ENCODE data around the gene AKNA. TPM values are rescaled to one million over a fixed set of nuclear protein-coding genes. Genes with fewer than 3 reads are reported as not detected.

AKNA gene
- total RNA-seq, 2 donors from 2014 or later, result 12.2 to 15.4 TPM

DNA sequence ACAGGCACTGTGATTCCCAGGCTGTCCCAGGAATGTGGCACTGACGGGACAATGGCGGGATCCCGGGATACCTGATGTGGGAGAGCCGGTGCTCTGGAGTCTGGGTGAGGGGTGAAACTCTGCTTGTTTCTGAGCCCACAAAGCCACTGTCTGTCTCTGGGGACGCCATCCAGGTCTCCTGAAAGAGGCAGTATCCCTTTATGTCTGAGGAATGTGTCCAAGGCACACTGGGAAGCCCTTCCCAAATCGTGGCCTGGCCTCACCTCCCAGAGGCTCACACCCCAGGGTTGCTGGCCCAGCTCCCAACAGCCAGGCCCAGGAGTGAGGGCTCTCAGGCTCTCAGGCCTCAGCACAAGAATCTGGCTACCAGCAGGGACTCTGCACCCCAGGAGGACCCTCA, 31.0 kb downstream of the AKNA start:
- 91 to 97% methylated on average over 5 to 6 of the region's 6 CpGs for WGBS, 2 experiments (ENCODE audit: insufficient coverage in 1 of 2, insufficient read length in 1 of 2)
- no peak overlapping the region for H3K9ac ChIP-seq (ENCODE audit: extremely low read depth, low read length, poor library complexity, severe bottlenecking)
- no peak overlapping the region for H3K4me3 ChIP-seq (ENCODE audit: low read length)
- H3K36me3 Mint-ChIP-seq (ENCODE audit: low read depth), result peaks cover 36% of the 10 kb centered on the region
- no peaks in the 10 kb centered on the region for H3K36me3 ChIP-seq (ENCODE audit: control insufficient read depth, insufficient read depth, low read length)
- no peak overlapping the region for H3K4me3 Mint-ChIP-seq
- H3K27ac ChIP-seq (ENCODE audit: low read depth, low read length), result no peak overlapping the region
- no peaks in the 10 kb centered on the region for H3K4me1 ChIP-seq (ENCODE audit: control insufficient read depth, insufficient read depth, low read length)
- H3K27me3 Mint-ChIP-seq (ENCODE audit: insufficient read depth), result no peaks in the 10 kb centered on the region
- TF ChIP-seq CTCF (conservative IDR thresholded peaks at IDR 0.05), result no peak
- peak overlapping the region; percentile 19 for H3K27ac Mint-ChIP-seq
- no peaks in the 10 kb centered on the region for H3K9me3 ChIP-seq (ENCODE audit: control insufficient read depth, low read length)
- no peak for DNase-seq
- no peaks in the 10 kb centered on the region for H3K27me3 ChIP-seq (ENCODE audit: control insufficient read depth, insufficient read depth, low read length, poor library complexity, severe bottlenecking)
- no peaks in the 10 kb centered on the region for H3K9me3 Mint-ChIP-seq
- no peaks in the 10 kb centered on the region for H3K4me1 Mint-ChIP-seq

DNA sequence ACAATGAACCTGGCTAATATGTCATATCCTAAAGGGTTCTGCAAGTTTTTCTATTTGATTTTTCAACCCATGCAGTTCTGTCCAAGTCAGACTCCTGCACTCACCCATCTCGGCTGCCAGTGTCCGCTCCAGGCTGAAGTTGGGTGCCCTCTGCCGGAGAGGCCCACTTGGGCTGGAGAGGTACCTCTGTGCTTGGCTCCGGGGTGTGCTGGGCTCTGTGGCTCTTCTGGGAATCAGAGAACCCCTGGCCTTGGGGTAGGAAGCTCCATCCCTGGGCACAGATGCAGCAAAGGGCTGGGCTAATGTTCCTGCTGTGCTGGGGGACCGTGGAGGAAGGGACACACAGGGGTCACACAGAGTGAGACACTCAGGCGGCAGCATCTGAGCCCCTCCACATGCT, 32.0 kb downstream of the AKNA start:
- Histone ChIP-seq H3K4me1 (ENCODE audit: control insufficient read depth, insufficient read depth, low read length) (no peaks in the 10 kb centered on the region), H3K27ac (ENCODE audit: low read depth, low read length) (no peak overlapping the region), H3K4me3 (ENCODE audit: low read length) (no peak overlapping the region), H3K27me3 (ENCODE audit: control insufficient read depth, insufficient read depth, low read length, poor library complexity, severe bottlenecking) (no peaks in the 10 kb centered on the region), H3K9ac (ENCODE audit: extremely low read depth, low read length, poor library complexity, severe bottlenecking) (no peak overlapping the region), H3K9me3 (ENCODE audit: control insufficient read depth, low read length) (no peaks in the 10 kb centered on the region), H3K36me3 (ENCODE audit: control insufficient read depth, insufficient read depth, low read length) (no peaks in the 10 kb centered on the region)
- Mint-ChIP-seq H3K27me3 (ENCODE audit: insufficient read depth) (no peaks in the 10 kb centered on the region), H3K4me3 (no peak overlapping the region), H3K36me3 (ENCODE audit: low read depth) (peaks cover 26% of the 10 kb centered on the region), H3K9me3 (no peaks in the 10 kb centered on the region), H3K4me1 (no peaks in the 10 kb centered on the region), H3K27ac (no peak overlapping the region)
- WGBS, 2 experiments (ENCODE audit: insufficient coverage in 1 of 2, insufficient read length in 1 of 2), result 95 to 98% methylated on average over 4 to 6 of the region's 6 CpGs
- no peak for DNase-seq
- no peak for TF ChIP-seq CTCF (conservative IDR thresholded peaks at IDR 0.05)

DNA sequence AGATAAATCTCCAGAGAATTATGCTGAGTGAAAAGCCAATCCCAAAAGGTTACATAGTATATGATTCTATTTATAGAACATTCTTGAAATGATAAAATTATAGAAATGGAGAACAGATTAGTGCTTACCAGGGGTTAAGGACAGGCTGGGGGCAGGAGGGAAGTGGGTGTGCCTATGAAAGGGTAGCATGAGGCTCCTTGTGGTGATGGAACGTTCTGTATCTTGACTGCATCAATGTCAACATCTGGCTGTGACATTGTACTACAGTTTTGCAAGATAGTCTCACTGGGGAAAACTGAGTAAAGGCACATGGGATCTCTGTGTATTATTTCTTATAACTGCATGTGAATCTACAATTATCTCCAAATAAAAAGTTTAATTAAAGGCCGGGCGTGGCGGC, 35.9 kb downstream of the AKNA start:
- Mint-ChIP-seq H3K4me3 (no peak overlapping the region), H3K36me3 (ENCODE audit: low read depth) (peaks cover 16% of the 10 kb centered on the region), H3K27ac (no peak overlapping the region), H3K9me3 (no peaks in the 10 kb centered on the region), H3K4me1 (peaks cover 10% of the 10 kb centered on the region), H3K27me3 (ENCODE audit: insufficient read depth) (no peaks in the 10 kb centered on the region)
- H3K4me1 ChIP-seq (ENCODE audit: control insufficient read depth, insufficient read depth, low read length), result no peaks in the 10 kb centered on the region
- peaks cover under 1% of the 10 kb centered on the region for H3K36me3 ChIP-seq (ENCODE audit: control insufficient read depth, insufficient read depth, low read length)
- no peak overlapping the region for H3K4me3 ChIP-seq (ENCODE audit: low read length)
- H3K9me3 ChIP-seq (ENCODE audit: control insufficient read depth, low read length), result no peaks in the 10 kb centered on the region
- DNase-seq, result no peak
- no peak overlapping the region for H3K9ac ChIP-seq (ENCODE audit: extremely low read depth, low read length, poor library complexity, severe bottlenecking)
- 93 to 94% methylated on average over 3 to 4 of the region's 4 CpGs for WGBS, 2 experiments (ENCODE audit: insufficient coverage in 1 of 2, insufficient read length in 1 of 2)
- H3K27ac ChIP-seq (ENCODE audit: low read depth, low read length), result no peak overlapping the region
- TF ChIP-seq CTCF (conservative IDR thresholded peaks at IDR 0.05), result no peak
- no peaks in the 10 kb centered on the region for H3K27me3 ChIP-seq (ENCODE audit: control insufficient read depth, insufficient read depth, low read length, poor library complexity, severe bottlenecking)
